GM12878 (cell line): ENCODE results near the gene ZNF335. TPM values are rescaled to one million over a fixed set of nuclear protein-coding genes. Genes with fewer than 3 reads are reported as not detected.

Experiments used
- ATAC-seq: fragments of 200-7000 bp; cut with Tn5 transposase; 3 replicates; pipeline ENCODE4 v1.9.1; 2020; ENCODE audit warnings: mild to moderate bottlenecking, moderate library complexity
- BruUV-seq: library from RNA; stranded (reverse); fragments of 400-500 nt; replicated peaks from 2 replicates; lab custom pipeline; 2021; lab: Mats Ljungman, UMichigan
- CTCF ChIA-PET: fragments of 300-600 bp; sonication (Branson Sonifier 250); formaldehyde crosslinking; extraction: SDS; loops from one replicate; lab custom pipeline; 2021; ENCODE audit warnings: inconsistent platforms; lab: Yijun Ruan, JAX
- POLR2A ChIA-PET: fragments of 350-600 bp; formaldehyde crosslinking; extraction: SDS; loops from one replicate; lab custom pipeline; 2021; ENCODE audit warnings: inconsistent platforms; lab: Charles Lee
- RAD21 ChIA-PET: fragments of 300-600 bp; sonication (Branson Sonifier 250); formaldehyde crosslinking; loops from one replicate; lab custom pipeline; 2023; ENCODE audit warnings: antibody characterized with exemption; ENCODE audit not compliant: unreplicated experiment; lab: Charles Lee
- SMC1A ChIA-PET: fragments of 300-600 bp; sonication (Branson Sonifier 250); formaldehyde crosslinking; loops from one replicate; lab custom pipeline; 2023; ENCODE audit not compliant: unreplicated experiment, uncharacterized antibody; lab: Charles Lee
- DNase-seq: peaks from one replicate; pipeline ENCODE4 v3.0.0-alpha.2; 2011; ENCODE audit warnings: low read depth, low spot score
- FAIRE-seq: peaks from 3 replicates; lab custom pipeline; 2011; peaks lifted over from hg19 to GRCh38; lab: Jason Lieb, UNC
- H2AFZ ChIP-seq: 2 replicates; pipeline ENCODE4 v1.6.0; 2011; ENCODE audit warnings: low read depth, low read length, control low read depth; ENCODE audit not compliant: control insufficient read depth
- H3K27ac ChIP-seq: 2 replicates; pipeline ENCODE4 v1.5.1; 2011; ENCODE audit warnings: control low read depth; ENCODE audit not compliant: control insufficient read depth, insufficient read depth
- H3K27me3 ChIP-seq, 2 experiments: replicated peaks in 1 of 2; 2 replicates each; pipeline versions ENCODE4 v1.6.0 to v1.6.1; 2011; ENCODE audit warnings: low read length in 1 of 2; ENCODE audit not compliant: control insufficient read depth in 2 of 2, insufficient read depth in 2 of 2
- H3K36me3 ChIP-seq, 2 experiments: 2 replicates each; pipeline ENCODE4 v1.5.1; 2011; ENCODE audit warnings: low read length in 1 of 2; ENCODE audit not compliant: control insufficient read depth in 2 of 2, insufficient read depth in 2 of 2
- H3K4me1 ChIP-seq: 2 replicates; pipeline ENCODE4 v1.6.1; 2011; ENCODE audit warnings: mild to moderate bottlenecking, low read length, moderate library complexity, mixed read lengths; ENCODE audit not compliant: control insufficient read depth, insufficient read depth
- H3K4me2 ChIP-seq: 2 replicates; pipeline ENCODE4 v1.6.0; 2011; ENCODE audit warnings: control low read depth; ENCODE audit not compliant: control insufficient read depth, insufficient read depth
- H3K4me3 ChIP-seq: fragments of 200-600 bp; sonication (generic); 2 replicates; pipeline ENCODE4 v1.5.1; 2016
- H3K79me2 ChIP-seq: 2 replicates; pipeline ENCODE4 v1.6.0; 2011; ENCODE audit warnings: low read length; ENCODE audit not compliant: control insufficient read depth, insufficient read depth
- H3K9ac ChIP-seq: 2 replicates; pipeline ENCODE4 v1.8.0; 2011; ENCODE audit warnings: low read length, control low read depth, mixed read lengths; ENCODE audit not compliant: control insufficient read depth, insufficient read depth
- H3K9me3 ChIP-seq: replicated peaks from 3 replicates; pipeline ENCODE4 v1.5.1; 2011; ENCODE audit warnings: mild to moderate bottlenecking, low read length; ENCODE audit not compliant: control insufficient read depth, insufficient read depth
- H4K20me1 ChIP-seq: 2 replicates; pipeline ENCODE4 v1.6.0; 2011; ENCODE audit not compliant: control insufficient read depth, insufficient read depth
- ATF7 ChIP-seq: fragments of 450-650 bp; IDR thresholded peaks from 2 replicates; pipeline ENCODE4 v1.6.1; 2016; ENCODE audit warnings: low read depth, mild to moderate bottlenecking
- CHD4 ChIP-seq: fragments of 200-600 bp; sonication (generic); IDR thresholded peaks from 2 replicates; pipeline ENCODE4 v1.6.1; 2016; ENCODE audit warnings: mild to moderate bottlenecking
- EED ChIP-seq: sonication (generic); IDR thresholded peaks from 2 replicates; pipeline ENCODE4 v1.6.1; 2016; ENCODE audit warnings: antibody characterized with exemption, low read depth
- KLF5 ChIP-seq: fragments of 450-650 bp; IDR thresholded peaks from 2 replicates; pipeline ENCODE4 v1.6.1; 2014; ENCODE audit warnings: mild to moderate bottlenecking; ENCODE audit not compliant: partially characterized antibody
- NRF1 ChIP-seq: conservative IDR thresholded peaks from 2 replicates; pipeline ENCODE4 v1.6.1; 2011; ENCODE audit warnings: mild to moderate bottlenecking, low read depth, low read length, improper control_type of control experiment
- POLR2A ChIP-seq: IDR thresholded peaks from 2 replicates; pipeline ENCODE4 v1.6.1; 2011; ENCODE audit warnings: low read depth, mild to moderate bottlenecking, low read length
- POU2F2 ChIP-seq: IDR thresholded peaks from 3 replicates; pipeline ENCODE4 v1.6.1; 2011; ENCODE audit warnings: low read depth, mild to moderate bottlenecking, low read length, borderline replicate concordance
- TCF7 ChIP-seq: IDR thresholded peaks from 2 replicates; pipeline ENCODE4 v1.6.1; 2014; ENCODE audit warnings: antibody characterized with exemption, borderline replicate concordance
- WGBS: methylation state at CpG from one replicate; pipeline ENCODE4 v1.1.6; 2016; ENCODE audit warnings: low lambda C conversion rate; ENCODE audit not compliant: insufficient replicate concordance, insufficient coverage; ENCODE audit errors: missing lambda C conversion rate; 5-methylcytosine and 5-hydroxymethylcytosine counted together
- in situ Hi-C: fragments of 300-500 bp; cut with MboI; formaldehyde crosslinking; loops from 9 replicates; pipeline ENCODE4 v1.14.3; 2018; ENCODE audit warnings: mixed read lengths
- intact Hi-C: fragments of 100-400 bp; cut with micrococcal nuclease; formaldehyde crosslinking; loops from one replicate; pipeline ENCODE4 v1.14.2; 2022; ENCODE audit not compliant: unreplicated experiment
- polyA plus RNA-seq, 11 experiments: library from polyadenylated mRNA; depleted of rRNA in 4 of 11; unstranded in 6 of 11; stranded (reverse) in 5 of 11; fragments of >200 nt; fragmentation: Nextera tagmentation in 4 of 11; fragmentation: Illumina TruSeq in 1 of 11; extraction: Ambion mirVana in 4 of 11; extraction: Trizol in 1 of 11; gene quantifications; 1 replicate in 1 of 11; 2 replicates in 10 of 11; pipeline versions ENCODE4 v1.2.1 to v1.2.3, GENCODE V29; 2011 to 2016; ENCODE audit warnings: inconsistent platforms in 2 of 11, missing spikeins in 2 of 11, low read depth in 1 of 11
- total RNA-seq, 4 experiments: library from RNA; depleted of rRNA in 3 of 4; stranded (reverse); fragments of >200 nt in 3 of 4; fragmentation: Illumina TruSeq in 1 of 4; extraction: Trizol in 1 of 4; gene quantifications; 2 replicates each; pipeline versions ENCODE4 v1.2.1 to v1.2.3, GENCODE V29; 2013 to 2021
- TF ChIP-seq, protein P1 (sequence below): IDR thresholded peaks from 2 replicates; pipeline ENCODE4 v1.6.1; 2012; ENCODE audit warnings: low read length, inconsistent platforms
- TF ChIP-seq, protein P2 (sequence below): fragments of 450-650 bp; formaldehyde crosslinking; IDR thresholded peaks from 2 replicates; pipeline ENCODE4 v1.4.0; 2020; ENCODE audit warnings: mild to moderate bottlenecking, moderate library complexity

The ZNF335 gene
- total and polyA plus RNA-seq, 10 of the 15 experiments (the other 5 are each of a cell fraction or from before 2014, with no cell fraction given) = 0.74 to 30.1 (median 14.5) TPM

DNA sequence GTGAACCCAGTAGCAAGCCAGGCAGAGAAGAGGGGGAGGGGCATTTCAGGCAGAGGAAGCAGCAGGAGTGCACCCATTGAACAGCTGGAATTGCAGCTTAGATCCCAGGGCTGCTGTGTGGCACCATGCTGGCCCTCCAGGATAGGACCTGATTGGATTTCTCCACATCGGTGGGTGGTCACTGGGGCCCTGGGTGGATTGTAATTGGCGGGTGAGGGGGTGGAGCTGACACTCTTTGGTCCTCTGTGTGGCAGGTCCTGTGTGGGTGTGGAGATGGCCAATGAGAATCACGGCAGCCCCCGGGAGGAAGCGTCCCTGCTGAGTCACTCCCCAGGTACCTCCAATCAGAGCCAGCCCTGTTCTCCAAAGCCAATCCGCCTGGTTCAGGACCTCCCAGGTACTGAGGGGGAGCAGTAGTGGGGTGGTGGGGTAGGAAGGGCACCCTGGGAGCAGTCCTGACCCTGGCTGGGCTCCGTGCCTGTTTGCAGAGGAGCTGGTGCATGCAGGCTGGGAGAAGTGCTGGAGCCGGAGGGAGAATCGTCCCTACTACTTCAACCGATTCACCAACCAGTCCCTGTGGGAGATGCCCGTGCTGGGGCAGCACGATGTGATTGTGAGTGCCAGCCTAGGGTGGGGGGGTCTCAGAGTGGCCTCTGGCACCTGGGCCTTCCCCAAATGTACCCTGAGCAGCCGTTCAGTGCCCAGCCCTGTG lies 33.1 kb downstream of the ZNF335 start:
- FAIRE-seq (no peak), DNase-seq (no peak), ATAC-seq (no peak)
- in situ Hi-C loops = no loop called here
- Histone ChIP-seq H3K4me3 (no peak overlapping the region), H3K9ac (no peak overlapping the region), H3K4me2 (no peak overlapping the region), H3K27me3 (no peaks in the 10 kb centered on the region), H2AFZ (no peak overlapping the region), H3K27ac (no peak overlapping the region), H4K20me1 (no peaks in the 10 kb centered on the region), H3K9me3 (no peaks in the 10 kb centered on the region), H3K36me3 (peaks cover 22 to 26% of the 10 kb centered on the region in 2 experiments), H3K79me2 (peaks cover 18% of the 10 kb centered on the region), H3K4me1 (no peaks in the 10 kb centered on the region)
- WGBS = 94% methylated on average over 10 of the region's 13 CpGs
- SMC1A ChIA-PET = no interaction called here
- CTCF ChIA-PET = interaction anchor here (1.7 to 6.5 kb wide), 2 partner anchors 24 to 31 kb away, joined by 6 to 79 read pairs; no protein-coding TSS in a partner anchor
- RAD21 ChIA-PET = no interaction called here
- BruUV-seq = no TSS peak
- POLR2A ChIA-PET = interaction anchor here (1.0 kb wide), 1 partner anchor 20 kb away, joined by 3 read pairs; no protein-coding TSS in a partner anchor
- intact Hi-C loops = no loop called here
- TF ChIP-seq POU2F2 (no peak), POLR2A (0 out of 2 replicates have a peak, but pooled peaks have one; percentile 12)

DNA sequence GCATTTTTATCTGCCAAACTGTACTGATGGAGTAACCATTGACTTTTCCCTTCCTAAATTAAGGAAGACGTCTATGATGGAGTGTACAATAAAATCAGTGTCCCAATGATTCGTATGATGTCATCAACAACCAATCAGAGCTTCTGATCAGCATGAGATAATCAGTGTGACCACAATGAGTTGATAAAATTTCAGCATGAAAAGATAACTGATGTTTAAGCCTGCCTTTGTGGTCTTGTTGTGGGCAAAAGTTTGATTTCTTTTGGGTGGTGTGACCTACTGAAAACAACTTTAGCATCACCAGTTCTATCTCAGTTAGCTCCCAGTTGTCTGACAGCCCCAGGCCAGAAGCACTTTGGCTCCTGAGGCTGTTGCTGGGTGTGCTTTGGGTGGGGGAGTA lies 34.2 kb downstream of the ZNF335 start:
- H3K4me1 ChIP-seq = peaks cover 5% of the 10 kb centered on the region; the same call in 1 of the 2 replicates
- no peaks in the 10 kb centered on the region for H3K9me3 ChIP-seq
- intact Hi-C loops = no loop called here
- DNase-seq (no peak), ATAC-seq (no peak)
- H3K27ac ChIP-seq = no peak overlapping the region
- SMC1A ChIA-PET = no interaction called here
- H4K20me1 ChIP-seq = no peaks in the 10 kb centered on the region
- H3K4me2 ChIP-seq = no peak overlapping the region
- H3K4me3 ChIP-seq = no peak overlapping the region
- TF ChIP-seq TCF7 = no peak
- TF ChIP-seq ATF7 = peak; percentile 81
- TF ChIP-seq KLF5 = no peak
- TF ChIP-seq NRF1 = no peak
- TF ChIP-seq, protein P1, sequence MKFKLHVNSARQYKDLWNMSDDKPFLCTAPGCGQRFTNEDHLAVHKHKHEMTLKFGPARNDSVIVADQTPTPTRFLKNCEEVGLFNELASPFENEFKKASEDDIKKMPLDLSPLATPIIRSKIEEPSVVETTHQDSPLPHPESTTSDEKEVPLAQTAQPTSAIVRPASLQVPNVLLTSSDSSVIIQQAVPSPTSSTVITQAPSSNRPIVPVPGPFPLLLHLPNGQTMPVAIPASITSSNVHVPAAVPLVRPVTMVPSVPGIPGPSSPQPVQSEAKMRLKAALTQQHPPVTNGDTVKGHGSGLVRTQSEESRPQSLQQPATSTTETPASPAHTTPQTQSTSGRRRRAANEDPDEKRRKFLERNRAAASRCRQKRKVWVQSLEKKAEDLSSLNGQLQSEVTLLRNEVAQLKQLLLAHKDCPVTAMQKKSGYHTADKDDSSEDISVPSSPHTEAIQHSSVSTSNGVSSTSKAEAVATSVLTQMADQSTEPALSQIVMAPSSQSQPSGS = peak; percentile 36; the same call in 1 of the 2 replicates
- no peak for TF ChIP-seq EED
- TF ChIP-seq CHD4 = no peak
- TF ChIP-seq, protein P2, sequence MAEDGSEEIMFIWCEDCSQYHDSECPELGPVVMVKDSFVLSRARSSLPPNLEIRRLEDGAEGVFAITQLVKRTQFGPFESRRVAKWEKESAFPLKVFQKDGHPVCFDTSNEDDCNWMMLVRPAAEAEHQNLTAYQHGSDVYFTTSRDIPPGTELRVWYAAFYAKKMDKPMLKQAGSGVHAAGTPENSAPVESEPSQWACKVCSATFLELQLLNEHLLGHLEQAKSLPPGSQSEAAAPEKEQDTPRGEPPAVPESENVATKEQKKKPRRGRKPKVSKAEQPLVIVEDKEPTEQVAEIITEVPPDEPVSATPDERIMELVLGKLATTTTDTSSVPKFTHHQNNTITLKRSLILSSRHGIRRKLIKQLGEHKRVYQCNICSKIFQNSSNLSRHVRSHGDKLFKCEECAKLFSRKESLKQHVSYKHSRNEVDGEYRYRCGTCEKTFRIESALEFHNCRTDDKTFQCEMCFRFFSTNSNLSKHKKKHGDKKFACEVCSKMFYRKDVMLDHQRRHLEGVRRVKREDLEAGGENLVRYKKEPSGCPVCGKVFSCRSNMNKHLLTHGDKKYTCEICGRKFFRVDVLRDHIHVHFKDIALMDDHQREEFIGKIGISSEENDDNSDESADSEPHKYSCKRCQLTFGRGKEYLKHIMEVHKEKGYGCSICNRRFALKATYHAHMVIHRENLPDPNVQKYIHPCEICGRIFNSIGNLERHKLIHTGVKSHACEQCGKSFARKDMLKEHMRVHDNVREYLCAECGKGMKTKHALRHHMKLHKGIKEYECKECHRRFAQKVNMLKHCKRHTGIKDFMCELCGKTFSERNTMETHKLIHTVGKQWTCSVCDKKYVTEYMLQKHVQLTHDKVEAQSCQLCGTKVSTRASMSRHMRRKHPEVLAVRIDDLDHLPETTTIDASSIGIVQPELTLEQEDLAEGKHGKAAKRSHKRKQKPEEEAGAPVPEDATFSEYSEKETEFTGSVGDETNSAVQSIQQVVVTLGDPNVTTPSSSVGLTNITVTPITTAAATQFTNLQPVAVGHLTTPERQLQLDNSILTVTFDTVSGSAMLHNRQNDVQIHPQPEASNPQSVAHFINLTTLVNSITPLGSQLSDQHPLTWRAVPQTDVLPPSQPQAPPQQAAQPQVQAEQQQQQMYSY (CRISPR knock-in tag) = no peak
- TF ChIP-seq, all 136 proteins: peak for 2
- peaks cover 23% of the 10 kb centered on the region for H3K79me2 ChIP-seq
- POLR2A ChIA-PET = interaction anchor here (1.4 to 1.7 kb wide), 2 partner anchors 29 to 57 kb away, joined by 3 to 4 read pairs; partner anchors contain the start of gene ZSWIM1
- BruUV-seq = no TSS peak
- 62% methylated on average over 2 of the region's 2 CpGs for WGBS
- no peak overlapping the region for H3K9ac ChIP-seq
- H3K27me3 ChIP-seq = no peaks in the 10 kb centered on the region
- in situ Hi-C loops = no loop called here
- peaks cover 16 to 19% of the 10 kb centered on the region in 2 experiments; a peak in 3 of 4 replicates for H3K36me3 ChIP-seq
- RAD21 ChIA-PET = interaction anchor here (5.5 kb wide), 1 partner anchor 23 kb away, joined by 66 read pairs; no protein-coding TSS in a partner anchor
- H2AFZ ChIP-seq = no peak overlapping the region
- CTCF ChIA-PET = interaction anchor here (0.7 to 6.5 kb wide), 4 partner anchors 25 to 114 kb away, joined by 3 to 79 read pairs (median 6); no protein-coding TSS in a partner anchor
- no peak for FAIRE-seq
